Measurements from ENCODE around the gene HSFX1.

DNA sequence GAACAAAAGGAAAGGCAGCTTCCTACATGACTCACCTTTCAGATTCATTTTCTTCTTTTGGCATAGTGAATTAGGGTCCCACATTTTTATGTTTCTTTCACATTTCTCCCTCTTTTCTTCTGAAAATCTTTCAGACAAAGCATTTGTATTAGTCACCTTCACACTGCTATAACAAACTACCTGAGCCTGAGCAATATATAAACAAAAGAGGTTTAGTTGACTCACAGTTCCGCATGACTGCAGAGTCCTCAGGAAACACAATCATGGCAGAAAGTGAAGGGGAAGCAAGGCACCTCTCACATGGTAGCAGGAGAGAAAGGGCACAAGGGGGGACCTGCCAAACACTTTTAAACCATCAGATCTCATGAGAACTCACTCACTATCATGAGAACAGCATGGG lies 44.8 kb downstream of the HSFX1 start:
- TF ChIP-seq, protein P1, sequence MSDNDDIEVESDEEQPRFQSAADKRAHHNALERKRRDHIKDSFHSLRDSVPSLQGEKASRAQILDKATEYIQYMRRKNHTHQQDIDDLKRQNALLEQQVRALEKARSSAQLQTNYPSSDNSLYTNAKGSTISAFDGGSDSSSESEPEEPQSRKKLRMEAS (IDR thresholded peaks at IDR 0.05) = no peak
- TF ChIP-seq EZH2 (IDR thresholded peaks at IDR 0.05; ENCODE audit: low read depth, low read length, severe bottlenecking) = no peak
- no peak for TF ChIP-seq POLR2A (IDR thresholded peaks at IDR 0.05; ENCODE audit: control extremely low read depth in 1 of 2, low read depth in 2 of 2, low read length in 2 of 2)
- no peak for TF ChIP-seq SRF (IDR thresholded peaks at IDR 0.05; ENCODE audit: low read depth, low read length)
- no peak for TF ChIP-seq POLR2AphosphoS5 (IDR thresholded peaks at IDR 0.05; ENCODE audit: low read depth, low read length)
